ENCODE measurements around the gene EHF.

The EHF gene

GRCh38 chr11:34599406-34599945 is 21.4 kb upstream of the EHF start:
- H3K4me3 ChIP-seq = no peak overlapping the region
- TF ChIP-seq Cebpa-rat (IDR thresholded peaks at IDR 0.05) = no peak

GRCh38 chr11:34600339-34601084 is 20.4 kb upstream of the EHF start:
- Histone ChIP-seq H4K20me1 (no peaks in the 10 kb centered on the region), H3K4me1 (no peaks in the 10 kb centered on the region), H3K4me3 (no peak overlapping the region), H3K36me3 (no peaks in the 10 kb centered on the region), H3K27me3 (no peaks in the 10 kb centered on the region), H3K9me3 (replicated peaks in 1 of 11) (peaks cover 0 to 4% (median 0%) of the 10 kb centered on the region in 11 experiments; a peak in 1 of 22 replicates), H3K9ac (no peak overlapping the region), H3K4me2 (no peak overlapping the region), H3K27ac (no peak overlapping the region)
- no peak for TF ChIP-seq Cebpa-rat (IDR thresholded peaks at IDR 0.05)

More at GRCh38 chr11:34599406-34599945, 21.4 kb upstream of the EHF start:
- Histone ChIP-seq H4K20me1 (no peaks in the 10 kb centered on the region), H3K36me3 (no peaks in the 10 kb centered on the region), H3K27ac (no peak overlapping the region), H3K4me2 (no peak overlapping the region), H3K9ac (no peak overlapping the region), H3K4me1 (no peaks in the 10 kb centered on the region), H3K27me3 (no peaks in the 10 kb centered on the region), H3K9me3 (replicated peaks in 1 of 11) (peaks cover 0 to 4% (median 0%) of the 10 kb centered on the region in 11 experiments; a peak in 1 of 22 replicates)

- Histone ChIP-seq H3K4me2 (no peak overlapping the region), H3K4me3 (no peak overlapping the region), H3K9me3 (replicated peaks in 1 of 11) (0 out of 22 replicates have a peak, but pooled peaks cover 0 to under 1% (median 0%) of the 10 kb centered on the region in 11 experiments), H3K9ac (no peak overlapping the region), H3K27ac (no peak overlapping the region), H3K27me3 (no peaks in the 10 kb centered on the region), H4K20me1 (no peaks in the 10 kb centered on the region), H3K36me3 (no peaks in the 10 kb centered on the region), H3K4me1 (no peaks in the 10 kb centered on the region)
- TF ChIP-seq Cebpa-rat (IDR thresholded peaks at IDR 0.05) = no peak
Observed at GRCh38 chr11:34601085-34601444, 19.8 kb upstream of the EHF start.

- Histone ChIP-seq H3K27ac (no peak overlapping the region), H3K4me2 (no peak overlapping the region), H3K27me3 (no peaks in the 10 kb centered on the region)
Observed at GRCh38 chr11:34601609-34602008, 19.3 kb upstream of the EHF start.

GRCh38 chr11:34602245-34602644 is 18.6 kb upstream of the EHF start:
- H3K4me1 ChIP-seq = no peaks in the 10 kb centered on the region
- H4K20me1 ChIP-seq = no peaks in the 10 kb centered on the region
- H3K36me3 ChIP-seq = no peaks in the 10 kb centered on the region
- no peak overlapping the region for H3K27ac ChIP-seq
- no peak overlapping the region for H3K4me3 ChIP-seq
- no peak overlapping the region for H3K9ac ChIP-seq
- H3K9me3 ChIP-seq (replicated peaks in 1 of 11) = no peaks in the 10 kb centered on the region
- no peaks in the 10 kb centered on the region for H3K27me3 ChIP-seq
- no peak overlapping the region for H3K4me2 ChIP-seq
- no peak for TF ChIP-seq Cebpa-rat (IDR thresholded peaks at IDR 0.05)

More at GRCh38 chr11:34601609-34602008, 19.3 kb upstream of the EHF start:
- Histone ChIP-seq H4K20me1 (no peaks in the 10 kb centered on the region), H3K9me3 (replicated peaks in 1 of 11) (no peaks in the 10 kb centered on the region), H3K36me3 (no peaks in the 10 kb centered on the region), H3K4me1 (no peaks in the 10 kb centered on the region), H3K4me3 (no peak overlapping the region), H3K9ac (no peak overlapping the region)
- TF ChIP-seq Cebpa-rat (IDR thresholded peaks at IDR 0.05) = no peak

GRCh38 chr11:34603129-34604001 is 17.5 kb upstream of the EHF start:
- H3K4me1 ChIP-seq = no peaks in the 10 kb centered on the region
- no peak overlapping the region for H3K4me2 ChIP-seq
- H3K9me3 ChIP-seq (replicated peaks in 1 of 11) = no peaks in the 10 kb centered on the region
- H4K20me1 ChIP-seq = no peaks in the 10 kb centered on the region
- H3K9ac ChIP-seq = no peak overlapping the region
- no peak for TF ChIP-seq Cebpa-rat (IDR thresholded peaks at IDR 0.05)
- no peak overlapping the region for H3K27ac ChIP-seq
- H3K27me3 ChIP-seq = no peaks in the 10 kb centered on the region
- no peaks in the 10 kb centered on the region for H3K36me3 ChIP-seq
- no peak overlapping the region for H3K4me3 ChIP-seq

GRCh38 chr11:34604145-34604544 is 16.7 kb upstream of the EHF start:
- H3K4me2 ChIP-seq = no peak overlapping the region
- no peak overlapping the region for H3K9ac ChIP-seq
- TF ChIP-seq Cebpa-rat (IDR thresholded peaks at IDR 0.05) = no peak
- H3K27me3 ChIP-seq = no peaks in the 10 kb centered on the region
- no peaks in the 10 kb centered on the region for H4K20me1 ChIP-seq
- no peak overlapping the region for H3K4me3 ChIP-seq
- H3K9me3 ChIP-seq (replicated peaks in 1 of 11) = no peaks in the 10 kb centered on the region
- H3K36me3 ChIP-seq = no peaks in the 10 kb centered on the region
- no peaks in the 10 kb centered on the region for H3K4me1 ChIP-seq
- H3K27ac ChIP-seq = no peak overlapping the region

- Histone ChIP-seq H4K20me1 (no peaks in the 10 kb centered on the region), H3K4me3 (no peak overlapping the region), H3K9ac (no peak overlapping the region), H3K36me3 (no peaks in the 10 kb centered on the region), H3K27ac (no peak overlapping the region), H3K27me3 (no peaks in the 10 kb centered on the region), H3K4me2 (no peak overlapping the region), H3K9me3 (replicated peaks in 1 of 11) (no peaks in the 10 kb centered on the region), H3K4me1 (no peaks in the 10 kb centered on the region)
- TF ChIP-seq Cebpa-rat (IDR thresholded peaks at IDR 0.05) = no peak
Observed at GRCh38 chr11:34604911-34605310, 16.0 kb upstream of the EHF start.

GRCh38 chr11:34605481-34606325 is 15.2 kb upstream of the EHF start:
- H3K9ac ChIP-seq = no peak overlapping the region

More at GRCh38 chr11:34605481-34606325, 15.2 kb upstream of the EHF start:
- TF ChIP-seq Cebpa-rat (IDR thresholded peaks at IDR 0.05) = no peak
- Histone ChIP-seq H3K27me3 (no peaks in the 10 kb centered on the region), H3K4me1 (no peaks in the 10 kb centered on the region), H3K4me3 (no peak overlapping the region), H3K4me2 (no peak overlapping the region), H3K36me3 (no peaks in the 10 kb centered on the region), H3K27ac (no peak overlapping the region), H4K20me1 (no peaks in the 10 kb centered on the region), H3K9me3 (replicated peaks in 1 of 11) (no peaks in the 10 kb centered on the region)

Measured in BLaER1 treated with 17β-estradiol and CSF1 and Interleukin-3, amounts not matched to agents 10 nM and 100 nM (cell line).